Measurements from ENCODE around the gene FILIP1.

- no peak for TF ChIP-seq CTCF (conservative IDR thresholded peaks at IDR 0.05; ENCODE audit: low read length)
- TF ChIP-seq EZH2phosphoT487 (IDR thresholded peaks at IDR 0.05; ENCODE audit: borderline replicate concordance, low read depth, low read length): no peak
Measured at GRCh38 chr6:75301537-75301936, 192.1 kb downstream of the FILIP1 start.

All from OCI-LY7 (cell line).